GM19099 (cell line): ENCODE results near the gene ABHD12.

Experiments used
- POLR2A ChIP-seq: IDR thresholded peaks from 3 replicates; pipeline ENCODE4 v1.6.1; 2011; ENCODE audit warnings: low read depth; ENCODE audit not compliant: insufficient read length; ENCODE audit errors: extremely low read depth

Gene ABHD12

GRCh38 chr20:25319241-25320034 lies 71.2 kb downstream of the ABHD12 start:
- TF ChIP-seq POLR2A: no peak

GRCh38 chr20:25318471-25319240 lies 72.0 kb downstream of the ABHD12 start:
- peak; percentile 58 for TF ChIP-seq POLR2A

GRCh38 chr20:25317351-25318075 lies 73.1 kb downstream of the ABHD12 start:
- TF ChIP-seq POLR2A: no peak

- no peak for TF ChIP-seq POLR2A
These were observed 74.0 kb downstream of the ABHD12 start for GRCh38 chr20:25316506-25317190.

GRCh38 chr20:25315418-25316210 lies 75.0 kb downstream of the ABHD12 start:
- no peak for TF ChIP-seq POLR2A

GRCh38 chr20:25314497-25315417 lies 75.9 kb downstream of the ABHD12 start:
- no peak for TF ChIP-seq POLR2A

GRCh38 chr20:25313593-25313992 lies 77.0 kb downstream of the ABHD12 start:
- TF ChIP-seq POLR2A: no peak

GRCh38 chr20:25310921-25311728 lies 79.5 kb downstream of the ABHD12 start:
- no peak for TF ChIP-seq POLR2A

- TF ChIP-seq POLR2A: no peak
These were observed 80.2 kb downstream of the ABHD12 start for GRCh38 chr20:25310268-25310920.

GRCh38 chr20:25309395-25310267 lies 81.0 kb downstream of the ABHD12 start:
- no peak for TF ChIP-seq POLR2A
